ENCODE measurements around the gene CDH15. TPM values are rescaled to one million over a fixed set of nuclear protein-coding genes. Genes with fewer than 3 reads are reported as not detected.
A peak's percentile ranks its signal among the peaks of the same experiment; 100 is the strongest.

Gene CDH15
- total RNA-seq, 2 donors from 2014 or later = 0.64 to 2.7 TPM

GRCh38 chr16:89197633-89198416 lies 26.3 kb downstream of the CDH15 start:
- WGBS = 92% methylated on average over 26 of the region's 26 CpGs
- no peaks in the 10 kb centered on the region for H3K36me3 ChIP-seq
- DNase-seq (ENCODE audit: low spot score) = no peak
- H3K27ac ChIP-seq = no peak overlapping the region
- TF ChIP-seq CTCF (IDR thresholded peaks at IDR 0.05) (no peak), POLR2A (IDR thresholded peaks at IDR 0.05) (no peak), POLR2AphosphoS5 (IDR thresholded peaks at IDR 0.05) (no peak)
- H3K4me3 ChIP-seq = no peak overlapping the region
- no peaks in the 10 kb centered on the region for H3K4me1 ChIP-seq (replicated peaks)
- H3K9me3 ChIP-seq = no peaks in the 10 kb centered on the region
- peaks cover 9% of the 10 kb centered on the region for H3K27me3 ChIP-seq (replicated peaks; ENCODE audit: insufficient read depth)
- intact Hi-C loops (cut with DNase I) = no loop called here

GRCh38 chr16:89198417-89199240 lies 27.1 kb downstream of the CDH15 start:
- H3K27me3 ChIP-seq (replicated peaks; ENCODE audit: insufficient read depth) = peaks cover 9% of the 10 kb centered on the region

GRCh38 chr16:89199241-89200123 lies 27.9 kb downstream of the CDH15 start:
- H3K4me1 ChIP-seq (replicated peaks) = no peaks in the 10 kb centered on the region
- H3K27me3 ChIP-seq (replicated peaks; ENCODE audit: insufficient read depth) = peaks cover 9% of the 10 kb centered on the region
- H3K4me3 ChIP-seq = no peak overlapping the region
- WGBS = 82% methylated on average over 22 of the region's 22 CpGs
- H3K27ac ChIP-seq = no peak overlapping the region
- no peaks in the 10 kb centered on the region for H3K9me3 ChIP-seq
- no peaks in the 10 kb centered on the region for H3K36me3 ChIP-seq
- TF ChIP-seq CTCF (IDR thresholded peaks at IDR 0.05) (no peak), POLR2AphosphoS5 (IDR thresholded peaks at IDR 0.05) (no peak), POLR2A (IDR thresholded peaks at IDR 0.05) (no peak)
- no peak for DNase-seq (ENCODE audit: low spot score)
- intact Hi-C loops (cut with DNase I) = no loop called here

More at GRCh38 chr16:89198417-89199240, 27.1 kb downstream of the CDH15 start:
- DNase-seq (ENCODE audit: low spot score) = no peak
- intact Hi-C loops (cut with DNase I) = no loop called here
- Histone ChIP-seq H3K27ac (no peak overlapping the region), H3K9me3 (no peaks in the 10 kb centered on the region), H3K4me3 (no peak overlapping the region), H3K4me1 (replicated peaks) (no peaks in the 10 kb centered on the region), H3K36me3 (no peaks in the 10 kb centered on the region)
- TF ChIP-seq POLR2AphosphoS5 (IDR thresholded peaks at IDR 0.05) (no peak), CTCF (IDR thresholded peaks at IDR 0.05) (no peak), POLR2A (IDR thresholded peaks at IDR 0.05) (no peak)
- WGBS = 85% methylated on average over 28 of the region's 28 CpGs

- Histone ChIP-seq H3K9me3 (no peaks in the 10 kb centered on the region), H3K4me1 (replicated peaks) (no peaks in the 10 kb centered on the region), H3K4me3 (peak within 1 kb of the TSS; percentile 15 to 44), H3K36me3 (no peaks in the 10 kb centered on the region), H3K27ac (no peak within 1 kb of the TSS), H3K27me3 (replicated peaks; ENCODE audit: insufficient read depth) (peaks cover 9% of the 10 kb centered on the region)
- DNase-seq (ENCODE audit: low spot score) = no peak
- no peak for TF ChIP-seq POLR2AphosphoS5 (IDR thresholded peaks at IDR 0.05)
- TF ChIP-seq CTCF (IDR thresholded peaks at IDR 0.05) = no peak
- no peak for TF ChIP-seq POLR2A (IDR thresholded peaks at IDR 0.05)
- intact Hi-C loops (cut with DNase I) = no loop called here
- WGBS = 26% methylated on average over 28 of the region's 28 CpGs
Measured at GRCh38 chr16:89200124-89200849, 28.7 kb downstream of the CDH15 start, which contains the start of gene SLC22A31. Gene SLC22A31 (minus strand): TSS chr16:89200537. CDS start chr16:89200501, 36 bp downstream.
